Measurements from ENCODE around the gene POMT1.

Gene POMT1

GRCh38 chr9:131476777-131477345 lies 25.9 kb upstream of the POMT1 start:
- no peak for DNase-seq

DNA sequence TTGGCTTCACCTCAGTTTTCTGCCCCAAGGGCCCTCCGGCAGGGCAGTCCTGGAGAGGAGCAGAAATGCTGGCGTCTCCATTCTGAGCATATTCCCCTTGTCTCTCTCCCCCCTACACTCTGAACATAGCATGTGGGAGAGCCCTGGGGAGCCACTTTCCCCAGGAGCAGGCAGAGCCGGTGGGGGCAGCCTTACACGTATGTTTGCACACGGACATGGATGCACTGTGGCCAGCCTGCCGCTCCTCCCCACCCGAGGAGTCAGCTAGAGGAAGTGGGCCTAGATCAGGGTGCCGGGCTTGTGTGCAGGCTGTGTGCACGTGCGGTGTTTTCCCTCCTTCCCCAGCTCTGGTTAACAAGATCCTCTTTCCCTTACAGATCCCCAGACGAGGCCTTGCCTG lies 25.4 kb upstream of the POMT1 start:
- DNase-seq: no peak

GRCh38 chr9:131477816-131478419 lies 24.8 kb upstream of the POMT1 start:
- DNase-seq: no peak

DNA sequence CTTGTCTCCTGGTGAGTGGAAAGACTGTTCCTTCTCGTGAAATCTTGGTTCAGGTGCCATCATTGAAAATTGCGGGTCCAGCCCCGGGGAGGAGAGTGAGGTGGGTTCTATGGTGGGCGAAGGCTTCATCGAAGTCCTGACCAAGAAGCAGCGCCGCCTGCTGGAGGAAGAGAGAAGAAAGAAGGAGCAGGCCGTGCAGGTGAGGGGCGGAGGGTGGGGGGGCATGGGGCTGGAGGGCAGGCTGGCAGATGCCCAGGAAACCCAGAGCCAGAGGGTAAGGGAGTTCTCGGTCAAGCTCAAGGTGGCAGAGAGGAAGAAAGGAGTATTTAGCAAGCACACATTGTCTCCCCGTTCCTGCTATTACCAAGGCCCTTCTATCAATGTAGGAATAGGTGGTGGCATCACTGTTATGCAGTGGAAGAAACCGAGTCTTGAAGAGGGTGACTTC lies 24.3 kb upstream of the POMT1 start:
- no peak for DNase-seq

- no peak for DNase-seq
These were observed 23.8 kb upstream of the POMT1 start for GRCh38 chr9:131478911-131479310.

- no peak for DNase-seq
These were observed 22.5 kb upstream of the POMT1 start for GRCh38 chr9:131480258-131480657.

- DNase-seq: no peak
These were observed 21.0 kb upstream of the POMT1 start for GRCh38 chr9:131481441-131482342.

- no peak for DNase-seq
These were observed 20.2 kb upstream of the POMT1 start for GRCh38 chr9:131482343-131483006.

DNA sequence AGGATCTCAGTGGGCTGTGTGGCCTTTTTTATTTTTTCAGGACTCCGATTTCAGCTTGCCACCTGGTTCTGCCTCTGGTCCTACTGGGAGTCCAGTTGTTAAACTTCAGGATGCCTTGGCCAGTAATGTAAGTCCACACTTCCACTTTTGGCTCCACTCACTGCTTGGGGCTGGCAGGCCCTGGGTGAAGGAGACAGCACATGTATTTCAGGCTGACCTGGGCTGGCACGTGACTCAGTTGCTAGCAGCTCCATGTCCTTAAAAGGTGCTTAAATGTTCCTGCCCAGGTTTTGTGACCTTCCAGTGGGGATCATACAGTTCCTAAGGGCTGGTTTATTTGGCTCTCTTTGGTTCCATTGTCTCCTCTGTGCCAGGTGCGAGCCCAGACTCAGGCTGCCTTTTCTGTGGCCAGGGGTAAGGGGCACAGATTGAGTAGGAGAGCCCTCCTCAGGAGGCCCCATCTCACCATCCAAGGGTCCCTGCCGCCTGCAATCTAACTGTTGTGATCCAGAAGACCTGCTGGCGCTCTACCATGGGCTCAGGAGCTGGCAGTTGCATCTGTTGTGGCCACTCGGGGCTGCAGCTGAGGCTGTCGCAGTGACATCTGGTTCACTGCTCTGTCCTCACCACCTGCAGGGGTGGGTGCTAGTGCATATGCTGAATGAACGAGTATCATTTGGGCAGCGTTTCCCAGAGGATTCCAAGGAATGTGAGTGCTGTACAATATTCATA lies 19.2 kb upstream of the POMT1 start:
- no peak for DNase-seq

GRCh38 chr9:131484051-131484445 lies 18.7 kb upstream of the POMT1 start:
- no peak for DNase-seq

- no peak for DNase-seq
These were observed 18.0 kb upstream of the POMT1 start for GRCh38 chr9:131484560-131485185.

DNA sequence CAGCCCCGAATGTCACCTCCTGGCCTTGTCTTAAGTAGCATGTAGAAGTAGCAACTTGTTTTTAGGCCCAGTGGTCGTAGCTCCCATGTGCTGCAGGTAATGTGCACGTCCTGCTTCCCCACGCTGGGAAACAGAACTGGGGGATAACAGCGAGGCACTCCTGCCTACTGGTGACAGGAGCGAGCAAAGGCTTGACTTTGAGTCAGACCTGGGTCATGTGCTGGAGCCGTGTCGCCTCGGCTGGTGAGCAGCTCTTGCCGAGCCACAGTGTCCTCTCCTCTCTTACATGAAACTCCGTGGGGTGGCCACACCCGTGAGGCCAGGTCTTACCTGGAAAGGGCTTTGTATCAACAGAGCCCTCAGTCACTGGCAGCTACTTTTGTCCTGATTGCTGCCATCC lies 17.5 kb upstream of the POMT1 start:
- DNase-seq: no peak

DNA sequence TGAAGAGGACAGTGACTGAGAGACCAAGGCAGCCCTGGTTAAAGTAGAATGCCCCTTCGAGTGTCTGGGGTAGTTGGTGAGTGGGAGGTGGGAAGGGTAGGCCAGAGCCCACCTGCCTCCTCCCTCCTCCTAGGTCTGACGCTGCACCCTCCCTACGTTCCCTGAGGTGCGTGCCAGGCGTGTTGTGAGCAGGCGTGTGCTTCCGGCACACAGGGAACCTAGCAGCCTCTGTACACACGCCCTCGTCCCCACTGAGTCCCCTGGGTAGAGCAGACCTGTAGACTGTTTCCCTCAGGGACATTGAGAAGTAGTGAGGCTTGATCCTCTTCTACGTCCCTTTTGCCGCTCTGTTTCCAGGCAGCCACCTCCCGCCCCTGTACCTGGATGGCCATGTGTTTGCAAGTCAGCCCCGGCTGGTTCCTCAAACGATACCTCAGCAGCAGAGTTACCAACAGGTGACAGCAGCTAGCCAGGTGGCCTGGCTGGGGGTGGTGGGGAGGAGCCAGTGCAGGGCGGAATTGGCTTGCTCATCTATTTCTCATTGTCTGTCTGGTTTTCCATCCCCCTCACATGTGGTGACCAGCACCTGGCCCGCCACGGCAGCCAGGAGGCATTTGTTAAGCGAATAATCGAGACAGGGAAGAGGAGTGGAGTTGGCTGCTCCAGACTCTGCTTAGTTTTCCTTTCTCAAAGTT lies 16.8 kb upstream of the POMT1 start:
- DNase-seq: no peak

- no peak for DNase-seq
These were observed 15.7 kb upstream of the POMT1 start for GRCh38 chr9:131487001-131487400.

- no peak for DNase-seq
These were observed 15.1 kb upstream of the POMT1 start for GRCh38 chr9:131487621-131488031.

DNA sequence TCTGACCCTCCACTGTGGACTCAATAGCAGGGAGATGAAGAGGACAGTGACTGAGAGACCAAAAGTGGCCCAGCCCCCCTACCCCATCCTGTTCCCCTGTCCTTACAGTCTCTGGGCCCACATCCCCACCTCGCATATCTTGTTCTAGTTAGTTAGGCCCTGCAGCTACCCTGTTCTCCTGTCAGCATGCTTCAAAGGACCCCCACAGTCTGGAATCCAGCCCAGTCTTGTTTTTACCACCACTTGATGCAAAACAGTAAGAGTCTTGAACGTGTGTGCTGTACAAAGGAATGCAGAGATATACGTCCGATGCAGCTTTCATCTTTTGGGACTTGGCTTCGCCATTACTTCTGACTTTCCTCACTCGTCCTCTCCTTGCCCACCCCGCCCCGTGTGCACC lies 12.2 kb upstream of the POMT1 start:
- no peak for DNase-seq

DNA sequence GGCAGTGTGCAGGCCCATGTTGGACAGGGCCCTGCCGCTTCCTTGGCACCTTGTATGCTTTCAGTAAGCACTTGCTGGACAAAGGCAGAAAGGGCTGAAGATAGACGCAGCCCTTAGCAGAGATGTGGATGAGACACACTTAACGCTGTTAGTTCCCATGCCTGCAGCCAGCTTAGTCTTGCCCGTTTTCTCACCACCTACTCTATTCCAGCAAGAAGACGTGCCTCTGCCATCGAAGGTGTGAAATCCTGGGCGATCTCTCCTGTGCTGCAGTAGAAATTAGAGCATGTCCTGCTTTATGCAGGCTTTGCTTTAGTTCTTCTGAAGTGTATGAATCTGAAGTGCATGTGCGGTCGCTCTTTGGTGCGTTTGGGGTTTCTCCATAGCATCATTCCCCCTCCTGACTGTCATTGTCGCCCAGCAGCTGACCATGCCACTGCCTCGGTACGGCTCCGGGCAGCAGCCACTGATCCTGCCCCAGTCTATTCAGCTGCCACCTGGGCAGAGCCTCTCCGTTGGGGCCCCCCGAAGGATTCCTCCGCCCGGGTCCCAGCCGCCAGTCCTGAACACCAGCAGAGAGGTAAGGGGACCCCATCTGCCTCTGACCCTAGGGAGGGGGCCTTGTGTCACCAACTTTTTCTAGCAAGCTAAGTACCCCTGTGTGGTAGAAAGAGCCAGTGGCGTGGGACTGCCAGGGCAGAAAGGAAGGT lies 11.6 kb upstream of the POMT1 start:
- DNase-seq: no peak

- no peak for DNase-seq
These were observed 10.6 kb upstream of the POMT1 start for GRCh38 chr9:131492070-131492469.

- no peak for DNase-seq
These were observed 8.3 kb upstream of the POMT1 start for GRCh38 chr9:131494296-131494870.

- DNase-seq: no peak
These were observed 6.9 kb upstream of the POMT1 start for GRCh38 chr9:131495785-131496184.

All from NCI-H1048 (cell line).